ENCODE data around the gene ATL1.
"Not testable (repeated sequence)": the region's sequence is repeated elsewhere in the genome, so short reads cannot be mapped to it uniquely, and the experiment has no call there.

DNA sequence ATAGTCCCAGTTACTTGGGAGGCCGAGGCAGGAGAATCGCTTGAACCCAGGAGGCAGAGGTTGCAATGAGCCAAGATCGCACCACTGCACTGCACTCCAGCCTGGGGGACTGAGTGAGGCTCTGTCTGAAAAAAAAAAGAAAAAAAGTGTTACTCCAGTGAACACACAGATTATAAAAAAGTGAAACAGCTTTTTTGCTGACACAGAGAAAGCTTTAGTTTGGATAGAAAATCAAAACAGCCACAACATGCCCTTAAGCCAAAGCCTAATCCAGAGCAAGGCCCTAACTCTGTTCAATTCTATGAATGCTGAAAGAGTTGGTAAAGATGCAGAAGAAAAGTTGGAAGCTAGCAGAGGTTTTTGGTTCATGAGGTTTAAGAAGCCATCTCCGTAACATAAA is 65.0 kb downstream of the ATL1 start:
- TF ChIP-seq, protein P1, sequence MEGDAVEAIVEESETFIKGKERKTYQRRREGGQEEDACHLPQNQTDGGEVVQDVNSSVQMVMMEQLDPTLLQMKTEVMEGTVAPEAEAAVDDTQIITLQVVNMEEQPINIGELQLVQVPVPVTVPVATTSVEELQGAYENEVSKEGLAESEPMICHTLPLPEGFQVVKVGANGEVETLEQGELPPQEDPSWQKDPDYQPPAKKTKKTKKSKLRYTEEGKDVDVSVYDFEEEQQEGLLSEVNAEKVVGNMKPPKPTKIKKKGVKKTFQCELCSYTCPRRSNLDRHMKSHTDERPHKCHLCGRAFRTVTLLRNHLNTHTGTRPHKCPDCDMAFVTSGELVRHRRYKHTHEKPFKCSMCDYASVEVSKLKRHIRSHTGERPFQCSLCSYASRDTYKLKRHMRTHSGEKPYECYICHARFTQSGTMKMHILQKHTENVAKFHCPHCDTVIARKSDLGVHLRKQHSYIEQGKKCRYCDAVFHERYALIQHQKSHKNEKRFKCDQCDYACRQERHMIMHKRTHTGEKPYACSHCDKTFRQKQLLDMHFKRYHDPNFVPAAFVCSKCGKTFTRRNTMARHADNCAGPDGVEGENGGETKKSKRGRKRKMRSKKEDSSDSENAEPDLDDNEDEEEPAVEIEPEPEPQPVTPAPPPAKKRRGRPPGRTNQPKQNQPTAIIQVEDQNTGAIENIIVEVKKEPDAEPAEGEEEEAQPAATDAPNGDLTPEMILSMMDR (conservative IDR thresholded peaks at IDR 0.05 in 1 of 2, IDR thresholded peaks at IDR 0.05 in 1 of 2; ENCODE audit: extremely low read depth in 1 of 2, insufficient read depth in 1 of 2, low read depth in 1 of 2, low read length in 2 of 2): not testable (repeated sequence)
- TF ChIP-seq EZH2 (IDR thresholded peaks at IDR 0.05; ENCODE audit: borderline replicate concordance, low read length): not testable (repeated sequence)

All from mammary epithelial cell (primary cell).